ENCODE measurements around the gene ESRRG.

The ESRRG gene

DNA sequence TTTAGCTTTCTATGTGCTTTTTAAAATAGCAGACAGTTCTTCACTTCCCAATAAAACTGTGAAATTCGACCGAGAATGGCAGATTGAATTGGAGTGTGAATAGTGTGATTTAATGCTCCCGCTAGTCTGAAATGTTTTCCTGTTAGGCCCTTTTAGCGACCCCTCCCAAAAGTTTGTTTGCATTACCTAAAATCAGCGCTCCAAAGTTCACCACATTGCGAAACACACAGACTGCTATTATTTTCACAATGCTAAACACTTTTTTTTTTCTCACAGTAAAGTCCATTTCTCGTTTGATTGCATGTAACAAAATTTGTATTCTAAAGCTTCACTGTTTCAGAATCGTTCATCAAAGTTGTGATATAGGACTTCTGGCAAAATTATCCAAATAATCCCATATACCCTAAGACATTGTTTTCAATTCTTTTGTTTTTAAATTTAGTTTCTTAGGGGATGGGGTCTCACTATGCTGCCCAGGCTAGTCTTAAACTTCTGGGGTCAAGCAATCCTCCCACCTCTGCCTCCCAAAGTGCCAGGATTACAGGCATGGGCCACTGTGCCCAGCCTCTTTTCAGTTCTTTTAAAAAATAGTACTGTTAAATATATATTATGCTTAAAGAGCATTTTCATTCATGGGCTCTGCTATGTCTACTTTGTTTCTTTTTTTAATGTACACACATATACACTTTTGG is 223.5 kb downstream of the ESRRG start:
- DNase-seq: no peak

DNA sequence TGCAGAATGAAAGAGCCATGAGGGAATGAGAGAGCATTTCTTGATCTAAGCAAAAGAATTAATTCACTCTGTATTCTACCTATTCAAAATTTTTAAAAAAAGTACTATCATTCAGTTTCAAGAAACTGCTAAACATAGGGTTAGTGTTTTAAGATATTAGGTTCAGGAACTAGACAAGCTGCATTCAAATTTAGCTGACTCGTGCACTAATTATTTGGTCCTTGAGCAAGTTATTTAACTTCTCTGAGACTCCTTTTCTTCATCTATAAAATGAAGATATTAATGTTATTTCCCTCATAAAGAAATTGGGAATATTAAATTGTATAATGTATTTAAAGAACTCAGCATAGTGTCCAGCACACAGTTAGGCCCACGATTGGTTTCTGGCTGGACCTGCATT is 225.0 kb downstream of the ESRRG start:
- DNase-seq: no peak

DNA sequence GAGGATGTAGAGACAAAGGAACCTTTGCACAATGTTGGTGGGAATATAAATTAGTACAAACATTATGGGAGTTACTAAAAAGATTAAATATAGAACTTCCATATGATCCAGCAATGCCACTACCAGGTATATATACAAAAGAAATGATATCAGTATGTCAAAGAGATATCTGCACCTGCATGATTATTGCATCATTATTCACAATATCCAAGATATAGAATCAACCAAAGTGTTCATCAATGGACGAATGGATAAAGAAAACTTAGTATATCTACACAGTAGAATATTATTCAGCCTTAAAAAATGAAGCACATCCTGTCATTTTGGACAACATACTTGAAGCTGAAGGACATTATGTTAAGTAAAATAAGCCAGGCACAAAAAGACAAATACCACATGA is 238.2 kb downstream of the ESRRG start:
- DNase-seq: no peak

DNA sequence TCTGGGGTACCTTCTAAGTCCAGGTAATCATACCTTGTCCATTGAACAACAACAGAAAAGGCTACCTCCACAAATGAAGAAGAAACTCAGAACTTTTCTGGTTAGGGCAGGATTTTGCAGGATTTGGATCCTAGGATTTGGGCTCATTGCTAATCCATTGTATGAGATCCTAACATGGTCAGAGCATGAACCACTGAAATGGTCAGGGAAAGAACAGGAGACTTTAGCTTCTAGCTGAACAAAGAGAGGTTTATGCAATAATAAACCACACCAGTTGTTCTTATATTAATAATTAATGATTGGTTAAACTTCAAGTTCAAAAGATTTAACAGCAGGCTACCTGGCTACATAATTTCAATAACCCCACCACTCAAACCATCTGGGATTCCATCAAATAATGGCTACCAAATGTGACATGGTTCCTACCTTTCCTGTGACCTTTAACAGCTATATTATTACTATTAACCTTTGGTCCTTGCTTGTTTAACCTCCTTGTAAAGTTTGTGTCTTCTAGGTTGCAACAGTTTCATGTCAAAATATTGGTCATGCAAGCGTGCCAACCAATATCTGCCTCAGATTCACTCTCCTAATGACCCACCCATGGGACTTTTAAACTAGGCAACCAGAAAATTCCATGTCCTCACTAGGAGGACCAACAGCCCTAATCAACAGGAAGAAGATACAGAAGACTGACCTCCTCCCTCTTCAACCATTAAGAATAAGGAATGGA is 239.4 kb downstream of the ESRRG start:
- no peak for DNase-seq

DNA sequence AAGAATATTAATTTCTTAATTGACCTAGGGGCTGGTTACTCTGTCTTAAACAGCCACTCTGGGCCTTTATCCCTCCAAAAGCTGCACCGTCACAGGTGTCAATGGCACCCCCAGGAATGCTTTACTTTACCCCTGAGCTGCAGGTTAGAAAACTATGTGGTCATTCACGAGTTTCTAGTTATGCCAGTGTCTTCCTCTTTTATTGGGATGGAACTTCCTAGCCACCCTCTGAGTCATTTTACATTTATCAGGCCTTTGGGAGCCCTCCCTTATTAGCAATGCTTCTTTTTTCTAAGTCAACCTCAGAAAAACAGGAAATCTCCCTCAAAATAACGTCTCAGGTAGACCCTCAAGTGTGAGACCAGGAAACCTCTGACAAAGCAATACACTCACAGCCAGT is 240.6 kb downstream of the ESRRG start:
- no peak for DNase-seq

DNA sequence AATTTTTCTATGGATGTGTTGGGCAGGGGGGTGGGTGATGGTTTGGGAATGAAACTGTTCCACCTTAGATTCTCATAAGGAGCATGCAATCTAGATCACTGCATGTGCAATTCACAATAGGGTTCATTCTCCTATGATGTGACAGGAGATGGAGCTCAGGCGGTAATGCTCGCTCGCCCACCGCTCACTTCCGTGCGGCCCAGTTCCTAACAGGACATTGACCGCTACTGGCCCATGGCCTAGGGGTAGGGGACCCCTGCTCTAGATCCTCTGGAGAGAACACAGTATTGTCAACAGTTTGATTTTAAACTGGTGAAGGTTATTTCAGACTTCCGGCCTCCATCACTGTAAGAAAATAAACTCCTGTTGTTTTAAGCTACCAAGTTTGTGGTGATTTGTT is 245.0 kb downstream of the ESRRG start:
- DNase-seq: no peak

DNA sequence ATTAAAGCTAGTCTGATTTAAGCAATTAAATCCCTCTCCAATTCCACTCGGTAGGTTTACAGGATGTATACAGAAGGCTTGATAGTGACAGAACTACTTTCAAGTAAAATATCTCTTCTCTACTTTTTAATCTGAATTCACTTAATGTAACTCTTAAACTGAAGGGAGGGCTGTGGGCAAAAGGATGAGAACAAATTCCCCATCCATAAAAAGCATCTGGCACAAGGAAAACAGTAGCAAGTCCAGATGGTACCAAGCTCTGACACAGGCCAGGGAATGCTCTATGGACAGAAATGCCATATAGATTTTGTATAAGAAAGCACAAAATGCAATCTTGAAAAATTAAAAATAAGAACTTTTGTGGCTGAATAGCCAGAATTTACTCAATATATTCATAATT is 246.9 kb downstream of the ESRRG start:
- no peak for DNase-seq

DNA sequence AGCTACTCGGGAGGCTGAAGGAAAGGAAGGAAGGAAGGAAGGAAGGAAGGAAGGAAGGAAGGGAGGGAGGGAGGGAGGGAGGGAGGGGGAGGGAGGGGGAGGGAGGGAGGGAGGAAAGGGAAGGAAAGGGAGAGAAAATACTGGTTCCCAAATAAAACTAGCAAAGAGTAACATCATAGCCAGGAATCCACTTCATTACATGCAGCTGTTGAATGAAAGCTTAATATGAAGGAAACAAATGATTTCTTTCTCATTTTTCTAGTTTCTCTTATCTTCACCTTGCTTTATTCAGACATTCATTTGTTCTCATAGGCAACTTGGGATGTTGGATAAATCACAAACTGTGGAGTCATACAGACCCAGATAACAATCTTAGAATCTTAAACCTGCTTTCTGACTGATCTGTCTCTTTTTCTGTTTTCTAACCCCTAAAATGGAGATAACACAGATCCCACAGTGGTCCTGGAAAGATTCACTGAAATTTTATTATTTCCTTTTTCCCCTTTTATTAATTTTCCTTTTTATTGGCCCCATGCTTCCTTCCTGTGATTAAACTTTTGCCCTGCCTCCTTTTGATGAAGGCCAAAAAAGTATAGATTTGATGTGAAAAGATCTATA is 247.5 kb downstream of the ESRRG start:
- DNase-seq: no peak

DNA sequence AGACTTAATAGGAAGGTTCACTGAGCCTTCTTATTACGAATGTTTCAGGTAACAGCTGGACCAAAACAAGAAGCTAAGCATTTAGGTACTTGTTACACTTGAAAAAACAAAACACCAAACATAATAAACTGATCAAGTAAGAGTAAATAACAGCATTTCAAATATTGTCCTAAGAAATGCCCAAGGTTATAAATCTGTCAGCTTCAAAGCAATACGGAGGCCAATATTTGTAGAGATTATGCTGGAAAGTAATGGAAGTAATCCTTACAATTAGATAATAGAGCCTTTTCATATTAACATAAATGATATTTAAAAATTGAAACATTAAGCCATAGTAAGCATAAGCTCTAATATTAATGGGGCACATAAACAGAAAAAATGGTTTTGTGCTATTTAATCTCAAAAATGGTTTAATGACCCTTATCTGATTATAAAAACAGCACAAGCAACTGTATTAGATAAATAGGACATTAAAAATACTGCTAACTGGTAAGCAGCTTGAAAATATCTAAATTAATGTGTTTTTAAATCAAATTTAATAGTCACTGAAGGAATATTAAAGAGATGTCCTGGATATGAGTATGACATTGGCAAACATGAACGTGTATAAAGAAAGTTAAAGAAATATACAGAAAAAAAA is 256.9 kb downstream of the ESRRG start:
- DNase-seq: no peak

DNA sequence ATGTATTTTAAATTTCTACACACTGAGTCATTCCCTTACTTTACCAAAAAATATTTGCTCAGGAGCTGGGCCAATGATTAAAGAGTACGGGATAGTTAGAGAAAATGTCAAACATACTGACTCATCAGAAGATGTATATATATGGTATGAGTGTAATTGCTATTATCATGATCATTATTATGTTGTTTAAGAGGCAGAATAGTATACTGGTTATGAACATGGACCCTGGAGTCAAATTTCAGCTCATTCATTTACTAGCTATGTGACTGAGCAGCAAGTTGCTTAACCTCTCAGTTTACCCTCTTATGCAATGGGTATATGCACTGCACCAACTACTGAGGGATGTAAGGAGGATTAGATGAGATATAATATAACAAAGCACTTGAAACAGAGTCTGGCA is 258.7 kb downstream of the ESRRG start:
- DNase-seq: peak; percentile 29

DNA sequence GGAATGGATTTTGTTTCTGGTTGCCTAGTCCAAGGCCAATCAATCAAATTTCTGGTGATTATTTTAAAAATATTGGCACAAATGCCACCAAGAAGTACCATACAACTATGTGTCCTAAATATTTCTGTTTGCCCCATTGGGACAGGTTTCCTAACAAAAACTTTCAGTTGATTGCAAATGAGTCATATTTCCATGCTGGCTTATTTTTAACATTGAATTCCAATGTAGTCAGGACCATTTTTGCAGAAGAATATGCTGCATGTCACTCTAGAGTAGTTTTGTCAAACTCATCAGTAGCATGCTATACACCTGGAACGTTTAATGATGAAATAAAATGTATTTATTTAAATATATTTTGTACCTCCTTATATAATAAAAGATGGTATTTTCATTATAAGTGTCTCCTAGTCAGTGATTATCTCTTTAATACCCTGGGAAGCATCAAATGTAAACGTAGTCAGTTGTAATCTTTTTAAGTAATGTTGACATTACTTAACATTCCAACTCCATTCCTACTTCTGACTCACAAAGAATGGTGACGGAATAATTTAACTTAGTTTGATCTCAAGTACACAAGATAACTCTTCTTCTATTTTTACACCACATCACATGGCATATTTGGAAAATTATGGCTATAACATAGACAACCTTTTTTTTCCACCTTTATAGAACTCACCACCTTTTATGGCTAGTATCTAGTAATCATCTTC is 261.0 kb downstream of the ESRRG start:
- DNase-seq: peak; percentile 13

DNA sequence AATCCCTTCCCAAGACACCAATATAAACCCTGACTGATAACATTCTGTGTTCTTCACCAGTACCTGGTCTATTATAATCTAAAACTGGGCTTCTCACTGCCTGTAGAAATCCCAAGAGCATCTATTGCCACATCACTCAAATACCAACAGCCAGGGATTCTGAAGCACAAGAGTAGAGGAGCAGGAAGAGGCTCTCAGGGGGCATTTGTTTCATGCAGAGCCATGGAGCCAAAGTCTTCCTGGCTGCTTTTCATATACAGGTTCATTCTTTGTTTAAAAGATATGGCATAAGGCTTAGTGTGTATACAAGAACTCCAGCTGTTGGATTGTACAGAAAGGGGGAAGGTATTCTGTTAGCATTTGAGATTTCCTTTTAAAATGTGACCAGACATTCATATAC is 261.8 kb downstream of the ESRRG start:
- no peak for DNase-seq

DNA sequence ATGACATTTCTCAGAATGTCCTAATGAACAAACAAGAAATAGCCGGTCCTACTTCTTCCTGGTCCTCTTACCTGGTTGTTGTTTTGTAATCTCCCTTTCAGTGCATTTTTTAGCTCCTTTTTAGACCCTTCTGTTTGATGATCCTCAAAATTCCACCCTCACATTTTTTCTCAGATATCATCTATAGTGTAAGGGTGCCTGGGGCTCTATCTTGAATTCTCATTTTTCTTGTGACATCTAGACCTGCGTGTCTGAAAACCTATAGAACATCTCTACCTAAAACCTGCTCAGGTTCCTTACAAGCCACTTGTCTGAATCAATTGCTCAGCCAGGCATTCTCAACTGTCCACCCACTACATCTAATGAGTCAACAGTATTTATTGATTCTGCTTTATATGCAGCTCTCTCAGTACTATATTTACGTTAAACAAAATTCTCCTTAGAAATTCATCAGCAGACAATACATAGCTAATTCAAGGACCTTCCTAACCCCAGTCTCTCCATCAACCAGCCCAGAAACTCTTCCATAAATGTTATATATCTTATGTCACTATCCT is 263.5 kb downstream of the ESRRG start:
- DNase-seq: no peak

DNA sequence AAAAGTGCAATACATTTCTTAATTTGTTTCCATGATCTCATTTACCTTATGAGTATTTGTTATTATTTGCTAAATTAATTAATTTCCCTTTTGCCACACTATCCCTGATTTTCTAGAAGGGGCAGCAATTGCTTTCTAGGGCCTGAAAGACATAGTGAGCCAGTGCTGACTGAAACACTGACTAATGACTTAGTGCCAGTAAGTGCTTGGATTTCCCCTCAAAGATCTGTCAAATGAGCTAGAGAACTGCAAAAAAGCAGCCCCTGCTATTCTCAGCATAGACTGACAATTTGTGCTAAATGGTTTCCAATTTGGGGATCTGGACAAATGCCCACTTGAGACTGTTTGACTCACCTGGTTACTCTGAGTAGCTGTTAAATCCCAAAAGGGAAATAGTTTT is 264.4 kb downstream of the ESRRG start:
- no peak for DNase-seq

DNA sequence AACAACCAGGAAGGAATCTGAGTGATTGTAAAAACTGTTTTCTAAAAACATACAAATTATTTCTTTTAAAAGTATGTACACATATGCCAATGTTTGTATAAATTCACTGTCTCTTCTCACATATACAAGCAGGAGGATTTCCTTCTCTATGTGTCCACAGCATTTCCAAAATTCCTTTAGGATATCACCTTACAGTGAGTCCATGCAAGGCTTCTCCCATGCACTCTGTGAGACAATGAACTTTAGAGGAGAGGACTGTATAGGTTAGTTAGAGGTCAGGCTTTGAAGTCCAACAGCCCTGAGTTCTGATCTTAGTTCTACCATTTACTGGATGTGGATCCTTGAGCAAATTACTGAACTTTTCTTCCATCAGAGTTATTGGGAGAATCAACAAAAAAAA is 265.9 kb downstream of the ESRRG start:
- no peak for DNase-seq

DNA sequence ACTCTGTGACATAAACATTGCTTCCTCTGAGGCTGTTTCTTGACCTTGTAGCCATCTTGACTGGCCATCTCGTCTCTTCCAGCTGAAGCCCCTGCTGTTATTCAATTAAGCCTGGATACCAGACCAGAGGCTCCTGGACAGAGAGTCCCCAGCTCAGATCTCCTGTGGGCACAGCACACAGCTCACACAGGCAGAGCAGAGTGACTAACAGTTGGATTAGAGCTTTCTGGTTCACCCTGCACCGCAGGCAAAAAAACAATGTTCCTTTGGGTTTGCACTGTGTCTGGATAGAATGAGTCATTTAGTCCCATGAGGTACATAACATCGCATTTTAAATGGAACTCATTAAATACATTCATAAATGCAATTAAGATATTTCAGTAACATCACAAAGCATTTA is 266.5 kb downstream of the ESRRG start:
- DNase-seq: no peak

DNA sequence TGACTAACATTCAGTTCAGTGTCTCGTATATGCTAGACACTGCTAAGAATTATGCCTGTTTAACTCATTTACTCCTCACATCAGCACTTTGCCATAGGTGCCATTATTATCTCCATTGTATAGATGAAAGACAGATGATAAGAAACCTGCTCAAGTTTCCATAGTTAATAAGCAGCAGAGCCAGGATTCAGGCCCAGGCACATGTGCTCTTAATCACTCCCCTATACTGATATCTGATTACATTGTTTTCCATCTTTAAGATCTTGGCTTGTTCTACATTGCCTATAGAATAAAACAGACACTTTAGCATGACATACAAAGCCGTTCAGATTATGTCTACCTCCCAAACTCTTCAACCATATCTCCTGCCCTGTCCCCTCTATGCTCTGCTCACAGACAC is 269.5 kb downstream of the ESRRG start:
- DNase-seq: no peak
